Heart left ventricle (tissue), 16 donors: ENCODE data around the gene CPNE6. TPM values are rescaled to one million over a fixed set of nuclear protein-coding genes. Genes with fewer than 3 reads are reported as not detected.

Source experiments
- ATAC-seq, 4 donors: fragments of 200-7000 bp; cut with Tn5 transposase; one replicate each; pipeline ENCODE4 v1.9.1; 2020 to 2022; ENCODE audit warnings: moderate library complexity in 4 of 4, mild to moderate bottlenecking in 3 of 4, moderate number of reproducible peaks in 1 of 4
- DNase-seq, 5 donors: peaks; one replicate each; pipeline ENCODE4 v3.0.0-alpha.2; 2020
- H3K27ac ChIP-seq, 12 donors: fragments of 200-600 bp; sonication (generic) in 4 of 12; one replicate each; pipeline versions ENCODE4 v1.5.0 to v1.8.0; 2016 to 2022; ENCODE audit warnings: mild to moderate bottlenecking in 2 of 12
- H3K27me3 ChIP-seq, 9 donors: fragments of 200-600 bp; sonication (generic) in 2 of 9; one replicate each; pipeline versions ENCODE4 v1.5.1 to v1.8.0; 2016 to 2022; ENCODE audit warnings: mild to moderate bottlenecking in 3 of 9
- H3K36me3 ChIP-seq, 9 donors: fragments of 200-600 bp; sonication (generic) in 2 of 9; one replicate each; pipeline versions ENCODE4 v1.5.0 to v1.8.0; 2018 to 2022; ENCODE audit warnings: mild to moderate bottlenecking in 2 of 9
- H3K4me1 ChIP-seq, 12 donors: fragments of 200-600 bp; sonication (generic) in 4 of 12; one replicate each; pipeline versions ENCODE4 v1.5.0 to v1.8.0; 2016 to 2022; ENCODE audit warnings: mild to moderate bottlenecking in 3 of 12
- H3K4me3 ChIP-seq, 12 donors: fragments of 200-600 bp; sonication (generic) in 4 of 12; one replicate each; pipeline versions ENCODE4 v1.5.0 to v1.8.0; 2017 to 2022; ENCODE audit warnings: mild to moderate bottlenecking in 9 of 12, moderate library complexity in 4 of 12
- H3K9me3 ChIP-seq, 12 donors: fragments of 200-600 bp; sonication (generic) in 4 of 12; one replicate each; pipeline versions ENCODE4 v1.5.0 to v1.8.0; 2016 to 2022; ENCODE audit warnings: mild to moderate bottlenecking in 1 of 12
- CTCF ChIP-seq, 12 donors: fragments of 200-600 bp; sonication (generic) in 4 of 12; IDR thresholded peaks; one replicate each; pipeline versions ENCODE4 v1.5.0 to v1.8.0; 2018 to 2022; ENCODE audit warnings: antibody characterized with exemption in 12 of 12, mild to moderate bottlenecking in 5 of 12
- POLR2A ChIP-seq, 2 donors: fragments of 450-650 bp; IDR thresholded peaks; one replicate each; pipeline ENCODE4 v1.6.1; 2017; ENCODE audit warnings: antibody characterized with exemption in 2 of 2, mild to moderate bottlenecking in 2 of 2, moderate library complexity in 2 of 2
- WGBS, 4 donors: extraction: QIAGEN DNeasy Blood & Tissue Kit in 2 of 4; methylation state at CpG; one replicate each; pipeline versions ENCODE4 v1.1.5 to v1.1.7; 2013 to 2018; 5-methylcytosine and 5-hydroxymethylcytosine counted together
- intact Hi-C, 10 donors: fragments of 100-400 bp; cut with DNase I; formaldehyde crosslinking; loops; one replicate each; pipeline versions ENCODE4 v1.11.1 to v1.14.2; 2022
- polyA plus RNA-seq, 2 donors: library from polyadenylated mRNA; stranded (reverse); fragments of 200-250 nt; gene quantifications; one replicate each; pipeline ENCODE4 v1.2.3, GENCODE V29; 2013
- total RNA-seq, 9 donors: library from RNA; depleted of rRNA in 2 of 9; stranded (reverse); fragments of >200 nt in 2 of 9; fragmentation: NEBNext Ultra II Directional in 3 of 9; extraction: Animal tissue kit (Norgen Biotek cat#: 25700) in 3 of 9; gene quantifications; one replicate each; pipeline versions ENCODE4 v1.1.0 to v1.2.4, GENCODE V29; 2016 to 2023
- donor health status: ischemic (EF 13 %, LVEDD 7.1; RV severe dilation, severe dysfunction).
- donor health status: healthy with polysubstance abuse.
- donor health status: DM: no; HTN: yes; CAD: no.
- donor health status: DM: no; HTN: no; CAD: no.
- donor health status: ischemic (EF 25% LVEDD 6.9; RV normal size, moderate dysfunction).
- donor health status: ischemic (EF 25% LVEDD 5.7; RV mildly dilated, moderate dysfunction).
- donor health status: healthy.
- donor health status: DM: yes; HTN: yes; CAD: no.
- donor health status: ischemic (EF 35%, LVEDD 5.7; RV mildly dilated, moderate dysfunction).
- donor health status: nonischemic (EF 11% LVEDD 7.7; RV severe dilation, severe dysfunction).
- donor health status: DM: yes; HTN: yes; CAD: no.
- donor health status: PGD.
- donor health status: ischemic (EF 29% LVEDD 5.4; RV normal size, mild dysfunction).
- donor health status: nonischemic (EF 23%, LVEDD 6.1; RV moderate dilation, normal function).

CPNE6 gene
- total and polyA plus RNA-seq, 11 donors: 0.23 to 0.52 (median 0.25) TPM; not detected in 8

DNA sequence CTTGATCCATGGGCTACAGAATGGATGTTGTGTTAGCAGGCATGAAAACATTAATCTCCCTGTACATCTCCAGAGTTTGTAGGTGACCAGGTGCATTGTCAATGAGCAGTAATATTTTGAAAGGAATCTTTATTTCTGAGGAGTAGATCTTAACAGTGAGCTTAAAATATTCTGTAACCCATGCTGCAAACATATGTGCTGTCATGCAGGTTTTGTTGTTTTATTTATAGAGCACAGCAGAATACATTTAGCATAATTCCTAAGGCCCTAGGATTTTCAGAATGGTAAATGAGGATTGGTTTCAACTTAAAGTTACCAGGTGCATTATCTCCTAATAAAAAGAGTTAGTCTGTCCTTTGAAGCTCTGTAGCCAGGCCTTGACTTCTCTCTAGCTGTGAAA, 55.6 kb downstream of the CPNE6 start:
- Histone ChIP-seq H3K27ac (no peak overlapping the region), H3K4me1 (peaks cover 0 to 20% (median 15%) of the 10 kb centered on the region in 12 donors), H3K36me3 (peaks cover 0 to 30% (median 24%) of the 10 kb centered on the region in 9 donors), H3K27me3 (no peaks in the 10 kb centered on the region), H3K9me3 (no peaks in the 10 kb centered on the region), H3K4me3 (no peak overlapping the region)
- TF ChIP-seq CTCF (IDR thresholded peaks at IDR 0.05) (no peak), POLR2A (IDR thresholded peaks at IDR 0.05) (no peak)
- ATAC-seq (no peak), DNase-seq (no peak)
- intact Hi-C loops: no loop called here

DNA sequence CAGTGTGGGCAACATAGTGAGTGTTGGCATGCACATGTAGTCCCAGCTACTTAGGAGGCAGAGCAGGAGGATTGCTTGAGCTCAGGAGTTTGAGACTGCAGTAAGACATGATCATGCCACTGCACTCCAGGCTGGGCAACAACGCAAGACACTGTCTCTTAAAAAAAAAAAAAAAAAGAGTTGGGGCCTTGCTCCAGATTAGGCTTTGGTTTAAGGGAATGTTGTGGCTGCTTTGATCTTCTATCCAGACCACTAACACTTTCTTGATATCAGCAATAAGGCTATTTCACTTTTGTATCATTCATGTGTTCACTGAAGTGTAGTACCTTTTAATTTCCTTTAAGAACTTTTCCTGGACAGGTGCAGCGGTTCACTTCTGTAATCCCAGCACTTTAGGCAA, 56.3 kb downstream of the CPNE6 start:
- TF ChIP-seq POLR2A (IDR thresholded peaks at IDR 0.05) (no peak), CTCF (IDR thresholded peaks at IDR 0.05) (no peak)
- Histone ChIP-seq H3K27me3 (no peaks in the 10 kb centered on the region), H3K27ac (no peak overlapping the region), H3K4me1 (peaks cover 0 to 27% (median 19%) of the 10 kb centered on the region in 12 donors), H3K9me3 (no peaks in the 10 kb centered on the region), H3K36me3 (peaks cover 0 to 23% (median 16%) of the 10 kb centered on the region in 9 donors), H3K4me3 (no peak overlapping the region)
- intact Hi-C loops: no loop called here
- no peak for ATAC-seq
- 88 to 93% (median 91%) methylated on average over 2 of the region's 2 CpGs for WGBS, 4 donors
- no peak for DNase-seq

Other genes with a start within 250 kb of the CPNE6 start
- gene DHRS4, start 117.8 kb upstream of the CPNE6 start, total RNA-seq: 10 to 100 TPM; 20.3 to 48.5 (median 30.3) TPM
- 10 to 100 TPM; 36.2 to 76.3 TPM for gene DHRS4, start 117.8 kb upstream of the CPNE6 start, polyA plus RNA-seq
- gene DHRS4L2, start 82.6 kb upstream of the CPNE6 start, total RNA-seq: 10 to 100 TPM; 17.9 to 37.1 (median 27.5) TPM
- gene DHRS4L2, start 82.6 kb upstream of the CPNE6 start, polyA plus RNA-seq: 10 to 100 TPM; 22.2 to 65.9 TPM
- under 1 TPM in 6 of 9 donors, not detected in 3; 0.05 to 0.38 (median 0.17) TPM for gene CARMIL3, start 19.6 kb upstream of the CPNE6 start, total RNA-seq
- under 1 TPM; 0.08 to 0.15 TPM for gene CARMIL3, start 19.6 kb upstream of the CPNE6 start, polyA plus RNA-seq
- gene PCK2, start 22.7 kb downstream of the CPNE6 start, total RNA-seq: 10 to 100 TPM in 2 of 9 donors, 1 to 10 TPM in 7; 2.1 to 14.6 (median 3.9) TPM
- 1 to 10 TPM; 1.5 to 5.4 TPM for gene PCK2, start 22.7 kb downstream of the CPNE6 start, polyA plus RNA-seq
- 100 to 1,000 TPM in 2 of 9 donors, 10 to 100 TPM in 7; 55.1 to 117 (median 75.0) TPM for gene DCAF11, start 43.2 kb downstream of the CPNE6 start, total RNA-seq
- gene DCAF11, start 43.2 kb downstream of the CPNE6 start, polyA plus RNA-seq: 100 to 1,000 TPM in 1 of 2 donors, 10 to 100 TPM in 1; 25.3 to 111 TPM
- 1 to 10 TPM; 1.3 to 2.9 (median 2.1) TPM for gene NRL, start 43.4 kb downstream of the CPNE6 start, total RNA-seq
- gene NRL, start 43.4 kb downstream of the CPNE6 start, polyA plus RNA-seq: 1 to 10 TPM; 2.1 to 3.0 TPM
- 100 to 1,000 TPM in 5 of 9 donors, 10 to 100 TPM in 4; 58.5 to 247 (median 107) TPM for gene FITM1, start 59.1 kb downstream of the CPNE6 start, total RNA-seq
- gene FITM1, start 59.1 kb downstream of the CPNE6 start, polyA plus RNA-seq: 100 to 1,000 TPM in 1 of 2 donors, 10 to 100 TPM in 1; 43.3 to 276 TPM
- gene PSME1, start 64.6 kb downstream of the CPNE6 start, total RNA-seq: 100 to 1,000 TPM in 6 of 9 donors, 10 to 100 TPM in 3; 87.3 to 331 (median 110) TPM
- 100 to 1,000 TPM; 125 to 164 TPM for gene PSME1, start 64.6 kb downstream of the CPNE6 start, polyA plus RNA-seq
- 10 to 100 TPM in 8 of 9 donors, 1 to 10 TPM in 1; 9.6 to 18.7 (median 13.8) TPM for gene EMC9, start 70.0 kb downstream of the CPNE6 start, total RNA-seq
- gene EMC9, start 70.0 kb downstream of the CPNE6 start, polyA plus RNA-seq: 10 to 100 TPM; 20.1 to 30.6 TPM
- 100 to 1,000 TPM in 3 of 9 donors, 10 to 100 TPM in 6; 51.4 to 360 (median 80.8) TPM for gene PSME2, start 75.0 kb downstream of the CPNE6 start, total RNA-seq
- 100 to 1,000 TPM in 1 of 2 donors, 10 to 100 TPM in 1; 90.4 to 222 TPM for gene PSME2, start 75.0 kb downstream of the CPNE6 start, polyA plus RNA-seq
- 10 to 100 TPM; 31.6 to 54.2 (median 36.6) TPM for gene RNF31, start 75.9 kb downstream of the CPNE6 start, total RNA-seq
- gene RNF31, start 75.9 kb downstream of the CPNE6 start, polyA plus RNA-seq: 10 to 100 TPM; 36.4 to 38.3 TPM
- 100 to 1,000 TPM in 1 of 9 donors, 10 to 100 TPM in 8; 23.4 to 169 (median 29.8) TPM for gene IRF9, start 89.7 kb downstream of the CPNE6 start, total RNA-seq
- 10 to 100 TPM; 26.6 to 30.4 TPM for gene IRF9, start 89.7 kb downstream of the CPNE6 start, polyA plus RNA-seq
- gene REC8, start 100.5 kb downstream of the CPNE6 start, total RNA-seq: 10 to 100 TPM in 2 of 9 donors, 1 to 10 TPM in 6, under 1 TPM in 1; 0.32 to 25.3 (median 4.4) TPM
- gene REC8, start 100.5 kb downstream of the CPNE6 start, polyA plus RNA-seq: 1 to 10 TPM; 2.2 to 4.8 TPM
- 10 to 100 TPM in 8 of 9 donors, 1 to 10 TPM in 1; 9.1 to 25.6 (median 17.2) TPM for gene IPO4, start 117.3 kb downstream of the CPNE6 start, total RNA-seq
- gene IPO4, start 117.3 kb downstream of the CPNE6 start, polyA plus RNA-seq: 10 to 100 TPM in 1 of 2 donors, 1 to 10 TPM in 1; 1.8 to 40.0 TPM
- 10 to 100 TPM; 15.4 to 32.3 (median 26.3) TPM for gene TM9SF1, start 123.9 kb downstream of the CPNE6 start, total RNA-seq
- 10 to 100 TPM in 1 of 2 donors, 1 to 10 TPM in 1; 6.1 to 52.8 TPM for gene TM9SF1, start 123.9 kb downstream of the CPNE6 start, polyA plus RNA-seq
- gene TSSK4, start 134.1 kb downstream of the CPNE6 start, total RNA-seq: under 1 TPM in 1 of 9 donors, not detected in 8; 0.19 TPM
- under 1 TPM in 1 of 2 donors, not detected in 1; 0.23 TPM for gene TSSK4, start 134.1 kb downstream of the CPNE6 start, polyA plus RNA-seq
- gene CHMP4A, start 141.9 kb downstream of the CPNE6 start, total RNA-seq: 10 to 100 TPM; 20.2 to 42.3 (median 34.5) TPM
- 10 to 100 TPM; 32.1 to 72.8 TPM for gene CHMP4A, start 141.9 kb downstream of the CPNE6 start, polyA plus RNA-seq
- 10 to 100 TPM; 12.8 to 22.6 (median 15.5) TPM for gene MDP1, start 144.5 kb downstream of the CPNE6 start, total RNA-seq
- 10 to 100 TPM; 20.8 to 26.5 TPM for gene MDP1, start 144.5 kb downstream of the CPNE6 start, polyA plus RNA-seq
- 100 to 1,000 TPM; 174 to 217 (median 197) TPM for gene NEDD8, start 160.8 kb downstream of the CPNE6 start, total RNA-seq
- gene NEDD8, start 160.8 kb downstream of the CPNE6 start, polyA plus RNA-seq: 100 to 1,000 TPM; 276 to 287 TPM
- 10 to 100 TPM; 23.9 to 55.9 (median 32.8) TPM for gene GMPR2, start 161.4 kb downstream of the CPNE6 start, total RNA-seq
- 10 to 100 TPM; 26.6 to 28.1 TPM for gene GMPR2, start 161.4 kb downstream of the CPNE6 start, polyA plus RNA-seq
- 10 to 100 TPM; 34.5 to 58.1 (median 42.6) TPM for gene TINF2, start 171.1 kb downstream of the CPNE6 start, total RNA-seq
- gene TINF2, start 171.1 kb downstream of the CPNE6 start, polyA plus RNA-seq: 10 to 100 TPM; 16.1 to 55.4 TPM
- 10 to 100 TPM in 1 of 9 donors, 1 to 10 TPM in 3, under 1 TPM in 2, not detected in 3; 0.52 to 38.9 (median 1.0) TPM for gene TGM1, start 191.6 kb downstream of the CPNE6 start, total RNA-seq
- under 1 TPM; 0.61 to 0.69 TPM for gene TGM1, start 191.6 kb downstream of the CPNE6 start, polyA plus RNA-seq
- 10 to 100 TPM; 18.8 to 33.1 (median 26.7) TPM for gene RABGGTA, start 200.0 kb downstream of the CPNE6 start, total RNA-seq
- 10 to 100 TPM; 26.3 to 29.2 TPM for gene RABGGTA, start 200.0 kb downstream of the CPNE6 start, polyA plus RNA-seq
- gene DHRS1, start 228.2 kb downstream of the CPNE6 start, total RNA-seq: 10 to 100 TPM in 6 of 9 donors, 1 to 10 TPM in 3; 6.3 to 18.1 (median 11.3) TPM
- gene DHRS1, start 228.2 kb downstream of the CPNE6 start, polyA plus RNA-seq: 10 to 100 TPM in 1 of 2 donors, 1 to 10 TPM in 1; 5.5 to 10.7 TPM
- gene NOP9, start 228.3 kb downstream of the CPNE6 start, total RNA-seq: 10 to 100 TPM; 22.1 to 34.0 (median 27.8) TPM
- gene NOP9, start 228.3 kb downstream of the CPNE6 start, polyA plus RNA-seq: 10 to 100 TPM; 13.5 to 29.8 TPM
- gene CIDEB, start 236.4 kb downstream of the CPNE6 start, total RNA-seq: 10 to 100 TPM in 1 of 9 donors, 1 to 10 TPM in 8; 1.7 to 10.1 (median 3.0) TPM
- gene CIDEB, start 236.4 kb downstream of the CPNE6 start, polyA plus RNA-seq: 1 to 10 TPM; 2.6 to 3.2 TPM
- gene LTB4R2, start 238.6 kb downstream of the CPNE6 start, total RNA-seq: 1 to 10 TPM in 7 of 9 donors, under 1 TPM in 2; 0.81 to 3.8 (median 1.6) TPM
- gene LTB4R2, start 238.6 kb downstream of the CPNE6 start, polyA plus RNA-seq: under 1 TPM; 0.53 to 0.64 TPM
- 1 to 10 TPM in 8 of 9 donors, under 1 TPM in 1; 0.92 to 8.8 (median 1.7) TPM for gene LTB4R, start 239.9 kb downstream of the CPNE6 start, total RNA-seq
- gene LTB4R, start 239.9 kb downstream of the CPNE6 start, polyA plus RNA-seq: 1 to 10 TPM; 1.2 to 2.2 TPM